GM19372 (cell line): ENCODE data around the gene SNRNP200.

ENCODE experiments used
- ATAC-seq: cut with Tn5 transposase; IDR thresholded peaks from one replicate; pipeline ENCODE4 v1.9.1; 2021; ENCODE audit warnings: mild to moderate bottlenecking, low read depth, moderate library complexity; ENCODE audit not compliant: unreplicated experiment

The SNRNP200 gene

GRCh38 chr2:96253006-96253405 lies 52.3 kb downstream of the SNRNP200 start:
- no peak for ATAC-seq

- no peak for ATAC-seq
Measured at GRCh38 chr2:96252526-96252925, 52.8 kb downstream of the SNRNP200 start.

GRCh38 chr2:96251721-96252292 lies 53.5 kb downstream of the SNRNP200 start:
- ATAC-seq: no peak

- no peak for ATAC-seq
Measured at GRCh38 chr2:96250188-96250587, 55.2 kb downstream of the SNRNP200 start.

GRCh38 chr2:96249654-96250053 lies 55.7 kb downstream of the SNRNP200 start:
- no peak for ATAC-seq

- no peak for ATAC-seq
Measured at GRCh38 chr2:96248624-96249023, 56.7 kb downstream of the SNRNP200 start.

- ATAC-seq: no peak
Measured at GRCh38 chr2:96247896-96248295, 57.5 kb downstream of the SNRNP200 start.

GRCh38 chr2:96247009-96247408 lies 58.3 kb downstream of the SNRNP200 start:
- no peak for ATAC-seq

- ATAC-seq: no peak
Measured at GRCh38 chr2:96245609-96246390, 59.5 kb downstream of the SNRNP200 start.

GRCh38 chr2:96243843-96244242 lies 61.5 kb downstream of the SNRNP200 start:
- ATAC-seq: no peak

- ATAC-seq: peak; percentile 81
Measured at GRCh38 chr2:96241900-96242611, 63.3 kb downstream of the SNRNP200 start.

GRCh38 chr2:96241227-96241626 lies 64.1 kb downstream of the SNRNP200 start:
- ATAC-seq: no peak

- no peak for ATAC-seq
Measured at GRCh38 chr2:96240341-96241038, 64.9 kb downstream of the SNRNP200 start.

GRCh38 chr2:96239745-96240264 lies 65.5 kb downstream of the SNRNP200 start:
- ATAC-seq: no peak

GRCh38 chr2:96239091-96239490 lies 66.3 kb downstream of the SNRNP200 start:
- ATAC-seq: no peak

GRCh38 chr2:96238266-96238665 lies 67.1 kb downstream of the SNRNP200 start:
- ATAC-seq: no peak

GRCh38 chr2:96236882-96237281 lies 68.5 kb downstream of the SNRNP200 start:
- ATAC-seq: no peak

- ATAC-seq: peak; percentile 81
Measured at GRCh38 chr2:96233880-96234316, 71.4 kb downstream of the SNRNP200 start.

- ATAC-seq: no peak
Measured at GRCh38 chr2:96233436-96233835, 71.9 kb downstream of the SNRNP200 start.

- no peak for ATAC-seq
Measured at GRCh38 chr2:96231316-96231715, 74.0 kb downstream of the SNRNP200 start.
